ENCODE data around the gene ATG7.

- no peak for TF ChIP-seq POLR2A (IDR thresholded peaks at IDR 0.05; ENCODE audit: borderline replicate concordance, extremely low read depth, insufficient read depth, insufficient read length)
- TF ChIP-seq EGR1 (IDR thresholded peaks at IDR 0.05; ENCODE audit: low read depth), result no peak
- TF ChIP-seq, protein P1, sequence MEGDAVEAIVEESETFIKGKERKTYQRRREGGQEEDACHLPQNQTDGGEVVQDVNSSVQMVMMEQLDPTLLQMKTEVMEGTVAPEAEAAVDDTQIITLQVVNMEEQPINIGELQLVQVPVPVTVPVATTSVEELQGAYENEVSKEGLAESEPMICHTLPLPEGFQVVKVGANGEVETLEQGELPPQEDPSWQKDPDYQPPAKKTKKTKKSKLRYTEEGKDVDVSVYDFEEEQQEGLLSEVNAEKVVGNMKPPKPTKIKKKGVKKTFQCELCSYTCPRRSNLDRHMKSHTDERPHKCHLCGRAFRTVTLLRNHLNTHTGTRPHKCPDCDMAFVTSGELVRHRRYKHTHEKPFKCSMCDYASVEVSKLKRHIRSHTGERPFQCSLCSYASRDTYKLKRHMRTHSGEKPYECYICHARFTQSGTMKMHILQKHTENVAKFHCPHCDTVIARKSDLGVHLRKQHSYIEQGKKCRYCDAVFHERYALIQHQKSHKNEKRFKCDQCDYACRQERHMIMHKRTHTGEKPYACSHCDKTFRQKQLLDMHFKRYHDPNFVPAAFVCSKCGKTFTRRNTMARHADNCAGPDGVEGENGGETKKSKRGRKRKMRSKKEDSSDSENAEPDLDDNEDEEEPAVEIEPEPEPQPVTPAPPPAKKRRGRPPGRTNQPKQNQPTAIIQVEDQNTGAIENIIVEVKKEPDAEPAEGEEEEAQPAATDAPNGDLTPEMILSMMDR (IDR thresholded peaks at IDR 0.05 in 2 of 3, conservative IDR thresholded peaks at IDR 0.05 in 1 of 3; ENCODE audit: borderline replicate concordance in 1 of 3, insufficient read depth in 1 of 3, low read depth in 2 of 3, low read length in 2 of 3), result no peak
- no peak for TF ChIP-seq POLR2AphosphoS5 (IDR thresholded peaks at IDR 0.05; ENCODE audit: low read depth, low read length)
- TF ChIP-seq, protein P2, sequence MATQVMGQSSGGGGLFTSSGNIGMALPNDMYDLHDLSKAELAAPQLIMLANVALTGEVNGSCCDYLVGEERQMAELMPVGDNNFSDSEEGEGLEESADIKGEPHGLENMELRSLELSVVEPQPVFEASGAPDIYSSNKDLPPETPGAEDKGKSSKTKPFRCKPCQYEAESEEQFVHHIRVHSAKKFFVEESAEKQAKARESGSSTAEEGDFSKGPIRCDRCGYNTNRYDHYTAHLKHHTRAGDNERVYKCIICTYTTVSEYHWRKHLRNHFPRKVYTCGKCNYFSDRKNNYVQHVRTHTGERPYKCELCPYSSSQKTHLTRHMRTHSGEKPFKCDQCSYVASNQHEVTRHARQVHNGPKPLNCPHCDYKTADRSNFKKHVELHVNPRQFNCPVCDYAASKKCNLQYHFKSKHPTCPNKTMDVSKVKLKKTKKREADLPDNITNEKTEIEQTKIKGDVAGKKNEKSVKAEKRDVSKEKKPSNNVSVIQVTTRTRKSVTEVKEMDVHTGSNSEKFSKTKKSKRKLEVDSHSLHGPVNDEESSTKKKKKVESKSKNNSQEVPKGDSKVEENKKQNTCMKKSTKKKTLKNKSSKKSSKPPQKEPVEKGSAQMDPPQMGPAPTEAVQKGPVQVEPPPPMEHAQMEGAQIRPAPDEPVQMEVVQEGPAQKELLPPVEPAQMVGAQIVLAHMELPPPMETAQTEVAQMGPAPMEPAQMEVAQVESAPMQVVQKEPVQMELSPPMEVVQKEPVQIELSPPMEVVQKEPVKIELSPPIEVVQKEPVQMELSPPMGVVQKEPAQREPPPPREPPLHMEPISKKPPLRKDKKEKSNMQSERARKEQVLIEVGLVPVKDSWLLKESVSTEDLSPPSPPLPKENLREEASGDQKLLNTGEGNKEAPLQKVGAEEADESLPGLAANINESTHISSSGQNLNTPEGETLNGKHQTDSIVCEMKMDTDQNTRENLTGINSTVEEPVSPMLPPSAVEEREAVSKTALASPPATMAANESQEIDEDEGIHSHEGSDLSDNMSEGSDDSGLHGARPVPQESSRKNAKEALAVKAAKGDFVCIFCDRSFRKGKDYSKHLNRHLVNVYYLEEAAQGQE (IDR thresholded peaks at IDR 0.05; ENCODE audit: low read depth), result no peak
- no peak for TF ChIP-seq EZH2phosphoT487 (IDR thresholded peaks at IDR 0.05; ENCODE audit: borderline replicate concordance)
- TF ChIP-seq TCF7L2 (IDR thresholded peaks at IDR 0.05; ENCODE audit: borderline replicate concordance, extremely low read depth, insufficient read depth, insufficient read length), result no peak
- no peak for TF ChIP-seq RAD21 (IDR thresholded peaks at IDR 0.05; ENCODE audit: low read depth)
- no peak for TF ChIP-seq EZH2 (IDR thresholded peaks at IDR 0.05)
- TF ChIP-seq CEBPB (IDR thresholded peaks at IDR 0.05; ENCODE audit: low read depth), result no peak
- TF ChIP-seq ZNF274 (IDR thresholded peaks at IDR 0.05; ENCODE audit: low read depth, low read length), result no peak
Observed at GRCh38 chr3:11536936-11537612, 264.9 kb downstream of the ATG7 start.

Measured in HCT116 (cell line).